ENCODE measurements around the gene DHCR7. TPM values are rescaled to one million over a fixed set of nuclear protein-coding genes. Genes with fewer than 3 reads are reported as not detected.

Gene DHCR7
- total RNA-seq, 1 experiment from 2014 or later, result 371 TPM

DNA sequence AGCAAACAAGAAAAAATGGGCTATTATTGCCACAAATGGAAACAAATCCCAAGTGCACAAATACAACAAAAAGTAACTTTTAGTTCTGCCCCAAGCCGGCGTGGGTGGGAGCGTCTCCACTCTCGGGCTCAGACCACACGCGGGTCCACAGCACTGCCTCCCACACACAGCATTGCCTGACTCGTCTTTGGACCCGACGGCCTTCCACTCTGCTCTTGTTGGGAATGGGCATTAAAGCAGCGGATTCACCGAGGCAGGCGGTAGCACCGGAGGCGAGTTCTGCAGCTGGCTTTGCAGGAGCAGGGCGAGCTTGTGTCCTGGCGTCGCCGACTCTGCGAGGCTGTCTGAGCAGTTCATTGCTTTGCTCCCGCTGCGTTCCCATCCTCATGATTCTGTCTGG, 27.8 kb upstream of the DHCR7 start:
- no peak for DNase-seq
- peaks cover 22% of the 10 kb centered on the region for H3K4me1 ChIP-seq
- TF ChIP-seq CTCF (IDR thresholded peaks at IDR 0.05; ENCODE audit: insufficient read depth in 1 of 2, low read depth in 1 of 2, low read length in 1 of 2, severe bottlenecking in 1 of 2, unreplicated experiment in 1 of 2), result no peak
- Mint-ChIP-seq H3K27ac (ENCODE audit: unreplicated experiment) (no peak overlapping the region), H3K27me3 (ENCODE audit: insufficient read depth, unreplicated experiment) (no peaks in the 10 kb centered on the region), H3K4me1 (ENCODE audit: low read depth, unreplicated experiment) (peaks cover 28% of the 10 kb centered on the region), H3K36me3 (ENCODE audit: insufficient read depth, unreplicated experiment) (peaks cover 71% of the 10 kb centered on the region), H3K9me3 (ENCODE audit: unreplicated experiment) (no peaks in the 10 kb centered on the region), H3K4me3 (ENCODE audit: unreplicated experiment) (no peak overlapping the region)
- H3K27me3 ChIP-seq (replicated peaks; ENCODE audit: control insufficient read depth, insufficient read depth, low read length), result no peaks in the 10 kb centered on the region
- ChIA-PET CTCF (no interaction called here), POLR2A (no interaction called here)
- no TSS peak for BruUV-seq (replicated peaks)
- no peaks in the 10 kb centered on the region for H3K9me3 ChIP-seq
- intact Hi-C loops (cut with micrococcal nuclease; ENCODE audit: unreplicated experiment), result no loop called here
- no peak overlapping the region for H3K4me3 ChIP-seq (ENCODE audit: low read depth, low read length)
- H3K36me3 ChIP-seq (ENCODE audit: control insufficient read depth, insufficient read depth, low read length), result peaks cover 12% of the 10 kb centered on the region; the same call in 1 of the 2 replicates

GRCh38 chr11:71474771-71475483, 26.7 kb upstream of the DHCR7 start:
- no peaks in the 10 kb centered on the region for H3K27me3 Mint-ChIP-seq (ENCODE audit: insufficient read depth, unreplicated experiment)
- Histone ChIP-seq H3K4me3 (ENCODE audit: low read depth, low read length) (no peak overlapping the region), H3K4me1 (peaks cover 22% of the 10 kb centered on the region), H3K36me3 (ENCODE audit: control insufficient read depth, insufficient read depth, low read length) (peaks cover 10% of the 10 kb centered on the region; the same call in 1 of the 2 replicates), H3K9me3 (no peaks in the 10 kb centered on the region), H3K27me3 (replicated peaks; ENCODE audit: control insufficient read depth, insufficient read depth, low read length) (no peaks in the 10 kb centered on the region)
- no peaks in the 10 kb centered on the region for H3K9me3 Mint-ChIP-seq (ENCODE audit: unreplicated experiment)
- TF ChIP-seq CTCF (IDR thresholded peaks at IDR 0.05; ENCODE audit: insufficient read depth in 1 of 2, low read depth in 1 of 2, low read length in 1 of 2, severe bottlenecking in 1 of 2, unreplicated experiment in 1 of 2), result no peak
- peaks cover 28% of the 10 kb centered on the region for H3K4me1 Mint-ChIP-seq (ENCODE audit: low read depth, unreplicated experiment)
- ChIA-PET POLR2A (no interaction called here), CTCF (no interaction called here)
- no peak for DNase-seq
- BruUV-seq (replicated peaks), result no TSS peak
- H3K27ac Mint-ChIP-seq (ENCODE audit: unreplicated experiment), result no peak overlapping the region
- no peak overlapping the region for H3K4me3 Mint-ChIP-seq (ENCODE audit: unreplicated experiment)
- peaks cover 67% of the 10 kb centered on the region for H3K36me3 Mint-ChIP-seq (ENCODE audit: insufficient read depth, unreplicated experiment)
- intact Hi-C loops (cut with micrococcal nuclease; ENCODE audit: unreplicated experiment), result no loop called here

GRCh38 chr11:71474141-71474770, 26.1 kb upstream of the DHCR7 start:
- no peak for DNase-seq
- H3K27ac Mint-ChIP-seq (ENCODE audit: unreplicated experiment), result no peak overlapping the region
- no TSS peak for BruUV-seq (replicated peaks)

More at GRCh38 chr11:71474141-71474770, 26.1 kb upstream of the DHCR7 start:
- H3K36me3 ChIP-seq (ENCODE audit: control insufficient read depth, insufficient read depth, low read length), result peaks cover 10% of the 10 kb centered on the region; the same call in 1 of the 2 replicates
- peaks cover 60% of the 10 kb centered on the region for H3K36me3 Mint-ChIP-seq (ENCODE audit: insufficient read depth, unreplicated experiment)
- H3K4me3 Mint-ChIP-seq (ENCODE audit: unreplicated experiment), result no peak overlapping the region
- ChIA-PET CTCF (no interaction called here), POLR2A (no interaction called here)
- H3K4me3 ChIP-seq (ENCODE audit: low read depth, low read length), result no peak overlapping the region
- peaks cover 23% of the 10 kb centered on the region for H3K4me1 ChIP-seq
- H3K9me3 Mint-ChIP-seq (ENCODE audit: unreplicated experiment), result peaks cover under 1% of the 10 kb centered on the region
- intact Hi-C loops (cut with micrococcal nuclease; ENCODE audit: unreplicated experiment), result no loop called here
- no peaks in the 10 kb centered on the region for H3K27me3 ChIP-seq (replicated peaks; ENCODE audit: control insufficient read depth, insufficient read depth, low read length)
- H3K4me1 Mint-ChIP-seq (ENCODE audit: low read depth, unreplicated experiment), result peaks cover 24% of the 10 kb centered on the region
- no peak for TF ChIP-seq CTCF (IDR thresholded peaks at IDR 0.05; ENCODE audit: insufficient read depth in 1 of 2, low read depth in 1 of 2, low read length in 1 of 2, severe bottlenecking in 1 of 2, unreplicated experiment in 1 of 2)
- H3K9me3 ChIP-seq, result peaks cover under 1% of the 10 kb centered on the region
- no peaks in the 10 kb centered on the region for H3K27me3 Mint-ChIP-seq (ENCODE audit: insufficient read depth, unreplicated experiment)
